Measurements from ENCODE around the gene IL4R. TPM values are rescaled to one million over a fixed set of nuclear protein-coding genes. Genes with fewer than 3 reads are reported as not detected.

IL4R gene
- total and polyA plus RNA-seq, 2 of the 13 experiments (the other 11 are each of a cell fraction or from before 2014, with no cell fraction given) = 15.9 to 49.6 TPM

GRCh38 chr16:27301236-27301861 lies 12.4 kb upstream of the IL4R start (continued):
- TF ChIP-seq ZNF660 (CRISPR knock-in tag; IDR thresholded peaks at IDR 0.05; ENCODE audit: borderline replicate concordance, low read depth) = no peak

GRCh38 chr16:27302126-27302525 lies 11.6 kb upstream of the IL4R start:
- no peak overlapping the region for H3K4me2 ChIP-seq (ENCODE audit: low read depth, low read length)
- CTCF ChIA-PET (ENCODE audit: low intra/inter-chr PET ratio, low total read pairs) = no interaction called here
- no peak overlapping the region for H2AFZ ChIP-seq (ENCODE audit: low read length)
- POLR2A ChIA-PET = interaction anchor here (1.4 kb wide), 1 partner anchor 33 kb away, joined by 4 read pairs; the partner anchor contains the start of gene NSMCE1
- H3K4me1 ChIP-seq (ENCODE audit: insufficient read depth, low read length) = no peaks in the 10 kb centered on the region
- H3K9me3 ChIP-seq (ENCODE audit: low read length) = no peaks in the 10 kb centered on the region
- intact Hi-C loops (cut with micrococcal nuclease; ENCODE audit: unreplicated experiment) (no loop called here), in situ Hi-C loops (cut with HindIII; ENCODE audit: extremely low pct_ligation_motif_present, low pct_unique_long_range_greater_than_20kb) (no loop called here)
- H3K27me3 ChIP-seq (ENCODE audit: control insufficient read depth in 1 of 2, insufficient read depth in 2 of 2, low read length in 2 of 2) = no peaks in the 10 kb centered on the region; a peak in 2 of 5 replicates
- H3K27ac ChIP-seq (ENCODE audit: extremely low read length, insufficient read depth, low read length) = no peak overlapping the region
- no peak overlapping the region for H3K9ac ChIP-seq (ENCODE audit: insufficient read depth, low read depth, low read length)
- H4K20me1 ChIP-seq (ENCODE audit: insufficient read depth, low read length) = no peaks in the 10 kb centered on the region
- FAIRE-seq (no peak), DNase-seq (ENCODE audit: low spot score) (no peak), ATAC-seq (no peak)
- no TSS peak for BruUV-seq (replicated peaks)
- no peak overlapping the region for H3K4me3 ChIP-seq (replicated peaks in 1 of 3; ENCODE audit: insufficient read depth in 1 of 3, low read depth in 2 of 3, low read length in 3 of 3)
- H3K36me3 ChIP-seq (replicated peaks in 1 of 2; ENCODE audit: control insufficient read depth in 1 of 2, insufficient read depth in 2 of 2, low read length in 2 of 2) = no peaks in the 10 kb centered on the region
- WGBS (ENCODE audit: low lambda C conversion rate) = 43% methylated on average over 3 of the region's 3 CpGs
- H3K79me2 ChIP-seq (ENCODE audit: insufficient read depth, low read length) = no peaks in the 10 kb centered on the region
- TF ChIP-seq SMARCE1 (IDR thresholded peaks at IDR 0.05; ENCODE audit: borderline replicate concordance) (no peak), ZNF333 (CRISPR knock-in tag; IDR thresholded peaks at IDR 0.05; ENCODE audit: borderline replicate concordance) (no peak), REXO4 (CRISPR knock-in tag; IDR thresholded peaks at IDR 0.05; ENCODE audit: borderline replicate concordance) (no peak), ZNF7 (CRISPR knock-in tag; IDR thresholded peaks at IDR 0.05) (no peak), MEIS1 (CRISPR knock-in tag; IDR thresholded peaks at IDR 0.05; ENCODE audit: borderline replicate concordance) (no peak), SYNCRIP (IDR thresholded peaks at IDR 0.05; ENCODE audit: insufficient read depth, low read depth, low read length) (no peak), ELK4 (CRISPR knock-in tag; IDR thresholded peaks at IDR 0.05; ENCODE audit: borderline replicate concordance) (no peak), HBP1 (CRISPR knock-in tag; IDR thresholded peaks at IDR 0.05; ENCODE audit: low read depth) (no peak), NAIF1 (CRISPR knock-in tag; IDR thresholded peaks at IDR 0.05; ENCODE audit: borderline replicate concordance) (no peak), ZMAT3 (CRISPR knock-in tag; conservative IDR thresholded peaks at IDR 0.05) (no peak), ZNF10 (CRISPR knock-in tag; IDR thresholded peaks at IDR 0.05; ENCODE audit: borderline replicate concordance, low read depth) (no peak), ZFX (CRISPR knock-in tag; IDR thresholded peaks at IDR 0.05; ENCODE audit: low read depth) (no peak), TRIM22 (IDR thresholded peaks at IDR 0.05) (no peak)
- TF ChIP-seq, protein P1, sequence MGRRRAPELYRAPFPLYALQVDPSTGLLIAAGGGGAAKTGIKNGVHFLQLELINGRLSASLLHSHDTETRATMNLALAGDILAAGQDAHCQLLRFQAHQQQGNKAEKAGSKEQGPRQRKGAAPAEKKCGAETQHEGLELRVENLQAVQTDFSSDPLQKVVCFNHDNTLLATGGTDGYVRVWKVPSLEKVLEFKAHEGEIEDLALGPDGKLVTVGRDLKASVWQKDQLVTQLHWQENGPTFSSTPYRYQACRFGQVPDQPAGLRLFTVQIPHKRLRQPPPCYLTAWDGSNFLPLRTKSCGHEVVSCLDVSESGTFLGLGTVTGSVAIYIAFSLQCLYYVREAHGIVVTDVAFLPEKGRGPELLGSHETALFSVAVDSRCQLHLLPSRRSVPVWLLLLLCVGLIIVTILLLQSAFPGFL (CRISPR knock-in tag; IDR thresholded peaks at IDR 0.05) = no peak

All from HepG2 (cell line).